HG02642 (cell line): Measurements from ENCODE around the gene AGL.
"Not testable (repeated sequence)": the region's sequence is repeated elsewhere in the genome, so short reads cannot be mapped to it uniquely, and the experiment has no call there.

Experiments used
- ATAC-seq: cut with Tn5 transposase; IDR thresholded peaks from one replicate; pipeline ENCODE4 v1.9.1; 2021; ENCODE audit warnings: mild to moderate bottlenecking; ENCODE audit not compliant: unreplicated experiment, poor library complexity

AGL gene

DNA sequence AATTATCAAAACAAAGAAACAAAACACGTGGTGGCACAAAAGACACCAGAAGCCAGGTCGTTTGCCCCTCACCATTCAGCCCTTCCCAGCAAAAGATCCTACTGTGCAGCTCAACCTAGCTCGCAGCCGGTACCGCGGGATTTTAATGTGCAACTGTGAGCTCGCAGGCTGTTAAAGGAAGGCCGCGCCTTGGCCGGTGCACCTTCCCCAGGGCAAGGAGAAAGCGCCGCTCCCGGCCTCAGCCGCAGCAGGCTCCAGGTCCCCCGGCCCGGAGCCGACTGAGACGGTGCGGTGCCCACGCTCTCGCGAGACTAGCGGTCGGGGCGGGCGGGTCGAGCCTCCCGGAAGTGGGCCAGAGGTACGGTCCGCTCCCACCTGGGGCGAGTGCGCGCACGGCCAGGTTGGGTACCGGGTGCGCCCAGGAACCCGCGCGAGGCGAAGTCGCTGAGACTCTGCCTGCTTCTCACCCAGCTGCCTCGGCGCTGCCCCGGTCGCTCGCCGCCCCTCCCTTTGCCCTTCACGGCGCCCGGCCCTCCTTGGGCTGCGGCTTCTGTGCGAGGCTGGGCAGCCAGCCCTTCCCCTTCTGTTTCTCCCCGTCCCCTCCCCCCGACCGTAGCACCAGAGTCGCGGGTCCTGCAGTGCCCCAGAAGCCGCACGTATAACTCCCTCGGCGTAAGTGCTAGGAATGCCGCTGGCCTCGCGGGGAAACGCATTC lies at the start of gene AGL:
Gene AGL, plus strand, starts transcription at position 618 of the 715 bp plus-strand sequence. CDS start 682 bp downstream, outside the sequence.
- ATAC-seq: peak; percentile 99

DNA sequence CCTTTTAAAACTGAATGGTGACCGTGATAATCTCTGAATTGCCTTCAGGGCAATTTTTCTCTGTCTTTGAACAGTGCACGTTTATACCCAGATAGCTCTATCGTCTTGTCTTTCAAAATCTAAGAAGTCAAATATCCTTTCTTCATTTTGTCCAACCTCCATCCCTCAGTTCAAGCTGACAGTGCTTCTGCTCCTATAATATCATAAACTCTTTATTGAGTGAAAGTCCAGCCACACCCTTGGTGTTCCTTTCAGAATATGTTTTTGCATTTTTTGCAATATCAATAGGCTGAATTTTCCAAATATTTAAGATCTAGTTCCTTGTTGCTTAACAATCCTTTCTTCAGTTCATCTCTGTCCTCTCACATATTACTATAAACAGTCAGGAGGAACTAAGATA lies 48.6 kb upstream of the AGL start:
- no peak for ATAC-seq

DNA sequence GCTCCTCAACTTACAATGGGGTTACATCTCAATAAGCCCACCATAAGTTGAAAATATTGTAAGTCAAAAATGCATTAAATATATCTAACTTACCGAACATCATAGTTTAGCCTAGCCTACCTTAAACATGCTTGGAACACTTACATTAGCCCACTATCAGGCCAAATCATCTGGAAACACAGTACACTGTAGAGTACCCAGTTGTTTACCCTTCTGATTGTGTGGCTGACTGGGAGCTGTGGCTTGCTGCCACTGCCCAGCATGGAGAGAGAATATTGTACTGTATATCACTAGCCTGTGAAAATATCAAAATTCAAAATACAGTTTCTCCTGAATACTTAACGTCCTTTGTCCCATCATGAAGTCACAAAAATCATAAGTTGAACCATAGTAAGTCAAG lies 43.3 kb upstream of the AGL start:
- no peak for ATAC-seq

DNA sequence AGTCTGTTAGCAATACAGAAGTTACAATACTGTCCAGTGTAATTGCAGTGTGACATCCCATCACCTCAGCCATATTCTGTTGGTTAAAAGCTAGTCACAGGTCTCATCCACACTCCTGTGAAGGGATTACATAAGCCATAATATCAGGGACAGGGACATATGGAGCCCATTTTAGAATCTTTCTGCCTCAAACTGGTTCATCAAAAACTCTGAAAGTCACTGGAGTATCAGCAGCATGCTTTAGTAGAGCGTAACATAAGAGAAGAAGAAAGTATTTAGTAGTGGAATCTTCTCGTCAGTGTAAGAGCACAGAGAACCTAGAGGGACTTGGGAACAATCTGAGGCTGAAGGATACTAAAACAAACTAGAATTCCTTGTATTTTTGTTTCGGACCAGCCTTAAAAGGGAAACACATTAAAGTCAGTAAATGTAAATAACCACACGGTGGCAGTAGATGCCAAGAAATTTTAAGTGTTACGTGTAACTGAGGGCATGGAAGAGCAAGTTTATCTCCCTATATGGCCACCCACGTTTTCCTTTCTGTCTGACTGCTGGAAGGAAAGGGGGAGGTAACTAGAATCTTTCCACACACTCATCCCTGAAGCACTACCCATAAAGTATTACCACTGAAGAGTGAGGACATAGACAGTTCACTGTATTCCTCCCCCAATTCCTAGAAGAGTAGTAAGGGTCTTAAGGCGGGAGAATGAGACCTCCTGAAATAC lies 41.6 kb upstream of the AGL start:
- peak; percentile 84 for ATAC-seq

DNA sequence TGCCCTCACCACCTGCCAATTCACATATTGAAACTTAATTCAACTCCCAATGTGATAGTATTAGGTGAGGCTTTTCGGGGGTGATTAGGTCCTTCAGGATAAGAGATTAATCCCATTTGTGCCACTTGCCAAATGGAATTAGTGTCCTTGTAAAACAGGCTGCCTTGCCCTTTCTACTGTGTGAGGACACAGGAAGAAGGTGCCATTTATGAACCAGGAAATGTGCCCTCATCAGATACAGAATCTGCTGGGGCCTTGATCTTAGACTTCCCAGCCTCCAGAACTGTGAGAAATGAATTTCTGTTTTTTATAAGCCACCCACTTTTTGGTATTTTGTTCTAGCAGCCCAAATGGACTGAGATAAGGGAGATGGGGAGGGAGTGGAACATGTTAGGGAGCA lies 39.1 kb upstream of the AGL start:
- no peak for ATAC-seq

DNA sequence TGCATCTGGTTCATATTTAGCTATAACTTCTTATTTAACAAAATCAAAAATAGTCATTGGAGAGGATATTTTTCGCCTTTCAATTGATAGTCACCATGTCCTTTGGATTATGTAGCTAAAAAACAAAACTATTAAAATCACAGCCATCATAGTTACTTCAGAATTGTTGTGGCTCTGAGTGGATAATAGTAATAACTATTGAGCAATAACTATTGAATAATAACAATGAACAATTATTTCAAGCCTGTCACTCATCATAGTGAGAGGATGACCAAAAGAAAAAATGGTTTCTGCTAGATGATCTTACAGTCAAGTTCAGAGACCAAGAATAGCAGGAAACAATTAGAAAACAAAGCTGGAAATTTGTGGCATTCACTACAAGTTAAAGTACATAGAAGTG lies 38.4 kb upstream of the AGL start:
- no peak for ATAC-seq

DNA sequence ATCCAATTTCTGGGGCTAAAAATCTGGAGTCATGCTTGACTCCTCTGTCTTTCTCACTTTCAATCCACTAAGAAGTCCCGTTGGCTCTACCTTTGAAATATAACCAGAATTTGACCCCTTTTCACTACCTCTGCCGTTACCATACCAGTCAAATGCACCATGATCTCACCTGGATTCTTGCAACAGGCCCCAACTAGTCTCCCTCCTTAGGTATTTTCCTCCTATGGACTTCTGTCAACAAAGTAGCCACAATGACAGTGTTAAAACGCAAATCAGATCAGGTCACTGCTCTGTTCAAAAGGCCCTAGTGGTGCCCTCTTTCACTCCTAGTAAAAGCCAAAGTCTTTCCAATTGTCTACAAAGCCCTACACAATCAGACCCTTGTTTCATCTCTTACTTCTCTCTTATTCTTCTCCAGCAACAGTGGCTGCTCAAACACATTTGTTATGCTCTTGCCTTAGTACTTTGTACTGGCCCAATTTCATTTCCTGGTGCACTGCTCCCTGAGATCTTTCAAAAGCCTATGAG lies 35.7 kb upstream of the AGL start:
- ATAC-seq: no peak

DNA sequence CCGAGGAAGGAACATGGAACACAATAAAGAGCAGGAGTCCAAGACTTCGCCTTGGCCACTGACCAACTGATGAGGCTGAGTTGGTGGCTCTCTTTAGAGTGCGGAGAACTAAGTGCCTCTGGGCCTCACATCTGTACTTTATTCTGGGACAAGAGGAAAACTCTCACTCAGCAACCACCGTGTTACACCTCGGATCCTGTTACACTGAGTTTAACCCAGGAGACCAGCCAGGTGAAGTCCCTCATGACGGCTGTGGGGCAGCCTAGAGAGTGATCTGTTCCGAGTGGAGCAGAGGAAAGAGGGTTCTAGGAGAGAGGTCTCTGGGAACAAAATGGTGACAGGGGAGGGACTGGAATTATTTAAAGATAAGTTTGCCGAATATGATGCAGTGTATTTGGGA lies 33.5 kb upstream of the AGL start:
- ATAC-seq: no peak

DNA sequence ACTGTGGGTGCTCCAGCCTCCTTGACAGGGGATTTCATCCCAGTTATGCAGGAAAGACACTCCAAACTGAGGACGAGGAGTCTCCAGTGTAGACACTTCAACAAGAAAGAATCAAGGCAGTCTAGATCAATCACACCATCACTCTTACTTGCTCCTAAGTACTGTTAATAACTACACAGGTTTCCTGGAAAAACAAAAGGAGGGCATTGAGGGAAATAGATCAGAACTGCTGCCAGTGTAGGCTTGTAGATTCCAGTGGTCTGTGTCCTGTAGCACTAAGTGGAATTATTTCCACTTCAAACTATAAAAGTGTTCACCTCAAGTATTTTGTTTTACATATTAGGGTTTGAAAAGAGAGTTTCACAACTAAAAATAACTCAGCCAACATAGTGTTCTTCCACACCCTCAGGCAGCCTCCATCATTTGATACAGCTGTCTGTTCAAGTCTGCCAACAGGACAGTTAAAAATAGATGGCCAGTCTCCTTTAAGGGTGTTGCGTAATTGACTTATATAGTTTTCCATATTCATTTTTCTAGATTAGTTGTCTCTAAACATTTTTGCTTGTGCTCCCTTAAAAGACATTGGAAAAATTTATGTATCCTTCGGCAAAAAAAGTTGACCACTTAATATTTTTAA lies 32.0 kb upstream of the AGL start:
- no peak for ATAC-seq

DNA sequence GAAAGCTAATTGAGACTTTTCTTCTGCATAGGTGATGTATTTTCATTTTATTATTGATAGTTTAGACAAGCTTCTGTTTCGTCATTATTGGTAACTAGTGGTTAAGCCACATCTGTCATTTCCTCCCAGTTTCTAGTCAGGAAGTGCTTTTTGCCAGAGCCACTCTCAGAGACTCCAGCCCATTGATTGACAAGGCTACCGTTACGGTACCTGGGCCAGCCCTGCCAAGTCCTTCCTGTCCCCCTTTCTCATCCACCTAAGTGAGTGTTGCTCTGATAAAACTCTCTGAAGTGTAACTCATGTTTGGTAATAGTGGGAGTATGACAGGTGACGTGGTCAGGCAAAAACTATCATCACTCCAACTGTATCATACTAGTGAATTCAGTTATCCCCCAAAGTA lies 29.6 kb upstream of the AGL start:
- ATAC-seq: peak; percentile 87

DNA sequence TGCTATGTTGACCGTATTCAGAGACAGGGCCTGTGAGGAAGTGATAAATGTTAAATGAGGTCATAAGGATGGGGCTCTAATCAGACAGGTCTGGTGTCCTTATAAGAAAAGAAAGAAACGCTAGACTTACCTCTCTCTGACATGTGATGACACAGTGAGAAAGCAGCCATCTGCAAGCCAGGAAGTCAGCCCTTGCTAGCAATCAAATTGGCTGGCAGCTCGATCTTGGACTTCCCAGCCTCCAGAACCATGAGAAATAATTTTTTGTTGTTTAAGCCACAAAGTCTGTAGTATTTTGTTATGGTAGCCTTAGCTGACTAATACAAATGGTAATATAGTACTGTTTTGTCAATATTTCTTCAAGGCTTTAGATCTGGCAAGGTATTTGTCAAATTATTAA lies 25.1 kb upstream of the AGL start:
- ATAC-seq: no peak

DNA sequence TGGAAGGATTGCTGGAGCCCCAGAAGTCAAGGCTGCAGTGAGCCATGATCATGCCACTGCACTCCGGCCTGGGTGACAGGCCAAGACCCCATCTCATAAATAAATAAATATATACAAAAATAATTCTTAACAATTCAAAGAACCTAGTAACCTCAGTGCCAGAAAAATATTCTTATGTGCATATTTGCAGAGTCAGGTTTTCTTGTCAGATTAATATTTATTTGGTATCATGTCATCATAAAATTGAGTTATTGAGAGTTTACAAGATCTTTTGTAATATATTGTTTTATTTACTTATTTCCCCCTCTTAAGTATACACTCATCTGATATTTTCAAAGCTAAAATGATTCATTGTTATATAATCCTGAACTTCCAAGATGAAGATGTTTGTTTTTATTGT lies 24.5 kb upstream of the AGL start:
- ATAC-seq: no peak

DNA sequence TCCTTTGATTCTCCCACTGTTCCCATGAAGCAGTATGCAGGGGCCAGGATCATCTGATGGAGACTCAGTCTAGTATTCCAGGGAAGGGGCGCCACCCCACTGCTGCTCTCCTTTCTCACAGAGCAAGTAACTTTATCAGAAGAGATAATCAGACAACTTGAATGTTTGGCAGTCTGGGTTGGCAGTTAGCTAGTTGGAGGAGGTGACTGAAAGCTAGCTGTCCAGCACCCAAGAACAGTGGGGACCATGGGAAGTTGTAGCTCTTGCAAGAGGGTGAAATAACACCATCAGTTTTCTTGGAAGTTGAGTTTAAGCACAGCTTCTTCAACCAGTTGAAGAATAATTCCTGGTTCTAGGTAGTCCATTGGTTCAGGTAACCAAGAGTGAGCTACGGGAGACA lies 22.2 kb upstream of the AGL start:
- ATAC-seq: no peak

DNA sequence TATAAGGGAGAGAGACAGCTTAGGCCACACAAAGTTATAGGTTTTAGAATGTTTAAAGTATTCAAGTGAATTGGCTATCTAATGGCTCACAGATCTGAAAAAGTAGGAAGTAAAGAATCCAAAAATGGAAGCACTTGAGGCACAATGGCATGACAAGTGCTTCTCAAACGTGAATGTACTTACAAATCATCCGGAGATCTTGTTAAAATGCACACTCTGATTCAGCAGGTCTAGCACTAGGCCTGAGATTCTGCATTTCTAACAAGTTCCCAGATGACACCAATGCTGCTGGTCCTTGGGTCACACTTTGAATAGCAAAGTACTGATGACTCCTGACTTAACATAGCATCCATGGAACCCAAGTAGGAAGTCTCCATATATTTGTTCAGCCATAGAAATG lies 20.9 kb upstream of the AGL start:
- no peak for ATAC-seq

DNA sequence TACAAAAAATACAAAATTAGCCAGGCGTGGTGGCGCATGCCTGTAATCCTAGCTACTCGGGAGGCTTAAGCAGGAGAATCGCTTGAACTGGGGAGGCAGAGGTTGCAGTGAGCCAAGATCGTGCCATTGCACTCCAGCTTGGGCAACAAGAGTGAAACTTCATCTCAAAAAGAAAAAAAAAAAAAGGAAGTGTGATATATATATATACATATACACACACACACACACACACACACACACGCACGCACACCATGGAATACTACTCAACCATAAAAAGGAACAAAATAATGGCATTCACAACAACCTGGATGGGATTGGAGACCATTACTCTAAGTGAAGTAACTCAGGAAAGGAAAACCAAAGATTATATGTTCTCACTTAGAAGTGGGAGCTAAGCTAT lies 16.2 kb upstream of the AGL start:
- not testable (repeated sequence) for ATAC-seq

DNA sequence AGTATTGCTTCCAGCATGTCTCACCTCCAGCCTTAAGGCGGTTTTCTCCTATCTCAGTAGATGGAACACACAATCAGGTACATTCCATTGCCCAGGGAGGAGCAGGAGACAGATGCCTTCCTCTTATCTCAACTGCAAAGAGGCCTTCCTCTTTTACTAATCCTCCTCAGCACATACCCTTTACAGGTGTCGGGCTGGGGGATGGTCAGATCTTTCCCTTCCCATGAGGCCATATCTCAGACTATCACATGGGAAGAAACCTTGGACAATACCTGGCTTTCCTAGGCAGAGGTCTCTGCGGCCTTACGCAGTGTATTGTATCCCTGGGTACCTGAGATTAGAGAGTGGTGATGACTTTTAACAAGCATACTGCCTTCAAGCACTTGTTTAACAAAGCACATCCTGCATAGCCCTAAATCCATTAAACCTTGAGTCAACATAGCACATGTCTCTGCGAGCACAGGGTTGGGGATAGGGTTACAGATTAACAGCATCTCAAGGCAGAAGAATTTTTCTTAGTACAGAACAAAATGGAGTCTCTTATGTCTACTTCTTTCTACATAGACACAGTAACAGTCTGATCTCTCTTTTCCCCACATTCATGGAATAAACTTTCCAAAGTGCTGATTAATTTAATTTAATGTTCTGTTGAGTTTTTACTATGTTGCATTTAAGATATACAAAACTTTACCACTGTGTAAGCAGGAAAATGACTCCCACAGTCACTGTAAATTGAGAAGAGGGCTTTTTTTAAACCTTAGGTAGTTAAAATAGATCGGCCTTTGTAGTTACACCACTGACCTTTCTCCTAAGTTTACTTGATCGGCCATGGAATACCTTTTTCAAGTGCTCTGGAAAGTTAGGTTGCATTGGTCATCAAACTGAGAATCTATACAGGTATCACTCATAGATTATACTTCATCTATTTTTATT lies 13.7 kb upstream of the AGL start:
- ATAC-seq: not testable (repeated sequence)

DNA sequence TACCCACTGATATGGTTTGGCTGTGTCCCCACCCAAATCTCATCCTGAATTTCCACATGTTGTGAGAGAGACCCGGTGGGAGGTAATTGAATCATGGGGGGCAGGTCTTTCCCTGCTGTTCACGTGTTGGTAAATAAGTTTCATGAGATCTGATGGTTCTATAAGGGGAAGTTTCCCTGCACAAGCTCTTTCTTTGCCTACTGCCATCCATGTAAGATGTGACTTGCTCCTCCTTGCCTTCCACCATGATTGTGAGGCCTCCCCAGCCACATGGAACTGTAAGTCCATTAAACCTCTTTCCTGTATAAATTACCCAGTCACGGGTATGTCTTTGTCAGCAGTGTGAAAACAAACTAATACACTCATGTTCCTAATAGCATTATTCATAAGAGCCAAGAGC lies 9.8 kb upstream of the AGL start:
- ATAC-seq: not testable (repeated sequence)

DNA sequence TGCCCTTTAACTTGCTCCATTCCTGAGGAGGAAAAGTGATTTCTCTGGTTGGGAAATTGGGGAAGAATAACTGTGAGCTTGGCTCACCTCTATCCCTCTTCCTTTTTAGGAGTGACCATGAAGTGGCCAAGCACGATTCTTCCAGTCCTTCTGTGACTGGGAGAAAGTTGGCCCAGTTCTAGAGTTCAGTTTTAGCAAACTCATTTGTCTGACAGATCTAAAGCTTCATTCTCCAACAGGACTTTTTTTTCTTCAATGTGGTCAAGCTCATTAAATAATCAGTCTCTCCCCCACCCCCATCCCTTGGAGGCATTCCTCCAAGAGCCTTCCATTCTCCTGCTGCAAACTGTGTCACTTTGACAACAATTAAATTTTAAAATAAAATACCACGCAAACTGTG lies 6.4 kb upstream of the AGL start:
- ATAC-seq: no peak

DNA sequence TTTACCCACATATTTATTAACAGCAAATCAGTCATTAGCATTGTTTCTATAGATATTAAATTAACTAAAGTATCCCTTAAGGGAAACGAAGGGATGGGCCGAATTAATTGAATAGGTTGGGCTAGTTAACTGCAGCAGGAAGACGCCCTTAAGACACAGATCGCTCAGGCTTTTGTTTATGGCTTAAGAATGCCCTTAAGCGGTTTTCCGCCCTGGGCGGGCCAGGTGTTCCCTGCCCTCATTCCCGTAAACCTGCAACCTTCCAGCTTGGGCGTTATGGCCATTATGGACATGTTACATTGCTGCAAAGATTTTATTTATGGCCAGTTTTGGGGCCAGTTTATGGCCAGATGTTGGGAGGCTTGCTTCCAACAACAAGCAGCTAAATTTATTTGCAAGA lies 5.0 kb upstream of the AGL start:
- ATAC-seq: not testable (repeated sequence)

DNA sequence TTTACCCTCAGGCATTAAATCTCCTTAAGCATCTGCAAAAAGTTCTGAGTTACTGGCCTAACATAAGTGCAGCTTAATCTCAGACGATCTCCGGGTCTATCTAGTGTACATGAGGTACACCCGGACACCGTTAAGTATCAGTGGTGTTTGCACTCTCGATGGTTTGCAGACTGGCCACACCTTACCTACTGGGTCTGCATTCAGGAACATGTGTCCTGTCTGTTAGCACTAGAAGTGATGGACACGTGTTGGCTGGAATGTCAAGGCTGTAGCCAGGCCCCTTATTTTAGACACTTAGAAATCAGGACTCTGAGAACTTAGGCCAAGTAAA lies 783 bp upstream of the AGL start:
- ATAC-seq: peak; percentile 10
